HG02970 (cell line): Measurements from ENCODE around the gene SKP2.
"Not testable (repeated sequence)": the region's sequence is repeated elsewhere in the genome, so short reads cannot be mapped to it uniquely, and the experiment has no call there.

Source experiments
- ATAC-seq: cut with Tn5 transposase; IDR thresholded peaks from one replicate; pipeline ENCODE4 v1.9.1; 2021; ENCODE audit warnings: mild to moderate bottlenecking, moderate library complexity, moderate number of reproducible peaks; ENCODE audit not compliant: unreplicated experiment, low FRiP score

Gene SKP2

GRCh38 chr5:36156121-36156601 is 4.2 kb downstream of the SKP2 start:
- no peak for ATAC-seq

GRCh38 chr5:36156619-36157018 is 4.7 kb downstream of the SKP2 start:
- no peak for ATAC-seq

- no peak for ATAC-seq
Observed at GRCh38 chr5:36158144-36158543, 6.2 kb downstream of the SKP2 start.

GRCh38 chr5:36160617-36161016 is 8.7 kb downstream of the SKP2 start:
- ATAC-seq: no peak

GRCh38 chr5:36161361-36161760 is 9.4 kb downstream of the SKP2 start:
- no peak for ATAC-seq

GRCh38 chr5:36162810-36163486 is 11.0 kb downstream of the SKP2 start:
- no peak for ATAC-seq

GRCh38 chr5:36164461-36164860 is 12.6 kb downstream of the SKP2 start:
- ATAC-seq: no peak

- no peak for ATAC-seq
Observed at GRCh38 chr5:36168737-36169136, 16.8 kb downstream of the SKP2 start.

GRCh38 chr5:36170832-36171424 is 19.0 kb downstream of the SKP2 start:
- ATAC-seq: no peak

- no peak for ATAC-seq
Observed at GRCh38 chr5:36172599-36172998, 20.7 kb downstream of the SKP2 start.

- no peak for ATAC-seq
Observed at GRCh38 chr5:36173426-36173825, 21.5 kb downstream of the SKP2 start.

- ATAC-seq: no peak
Observed at GRCh38 chr5:36174119-36174518, 22.2 kb downstream of the SKP2 start.

- no peak for ATAC-seq
Observed at GRCh38 chr5:36175043-36175442, 23.1 kb downstream of the SKP2 start.

GRCh38 chr5:36177154-36177553 is 25.2 kb downstream of the SKP2 start:
- ATAC-seq: peak; percentile 97

GRCh38 chr5:36177715-36178523 is 26.0 kb downstream of the SKP2 start:
- no peak for ATAC-seq

- no peak for ATAC-seq
Observed at GRCh38 chr5:36178524-36178890, 26.6 kb downstream of the SKP2 start.

- ATAC-seq: no peak
Observed at GRCh38 chr5:36179950-36180349, 28.0 kb downstream of the SKP2 start.

- no peak for ATAC-seq
Observed at GRCh38 chr5:36180556-36181350, 28.8 kb downstream of the SKP2 start.

- no peak for ATAC-seq
Observed at GRCh38 chr5:36181774-36182173, 29.9 kb downstream of the SKP2 start.

- ATAC-seq: not testable (repeated sequence)
Observed at GRCh38 chr5:36184408-36184807, 32.5 kb downstream of the SKP2 start.

- no peak for ATAC-seq
Observed at GRCh38 chr5:36193746-36194145, 41.8 kb downstream of the SKP2 start.
